Iris pigment epithelial cell (primary cell): Measurements from ENCODE around the gene GTSF1L.

Experiments
- DNase-seq: peaks from one replicate; pipeline ENCODE4 v3.0.0-alpha.2; 2011; ENCODE audit warnings: low read depth

Gene GTSF1L

DNA sequence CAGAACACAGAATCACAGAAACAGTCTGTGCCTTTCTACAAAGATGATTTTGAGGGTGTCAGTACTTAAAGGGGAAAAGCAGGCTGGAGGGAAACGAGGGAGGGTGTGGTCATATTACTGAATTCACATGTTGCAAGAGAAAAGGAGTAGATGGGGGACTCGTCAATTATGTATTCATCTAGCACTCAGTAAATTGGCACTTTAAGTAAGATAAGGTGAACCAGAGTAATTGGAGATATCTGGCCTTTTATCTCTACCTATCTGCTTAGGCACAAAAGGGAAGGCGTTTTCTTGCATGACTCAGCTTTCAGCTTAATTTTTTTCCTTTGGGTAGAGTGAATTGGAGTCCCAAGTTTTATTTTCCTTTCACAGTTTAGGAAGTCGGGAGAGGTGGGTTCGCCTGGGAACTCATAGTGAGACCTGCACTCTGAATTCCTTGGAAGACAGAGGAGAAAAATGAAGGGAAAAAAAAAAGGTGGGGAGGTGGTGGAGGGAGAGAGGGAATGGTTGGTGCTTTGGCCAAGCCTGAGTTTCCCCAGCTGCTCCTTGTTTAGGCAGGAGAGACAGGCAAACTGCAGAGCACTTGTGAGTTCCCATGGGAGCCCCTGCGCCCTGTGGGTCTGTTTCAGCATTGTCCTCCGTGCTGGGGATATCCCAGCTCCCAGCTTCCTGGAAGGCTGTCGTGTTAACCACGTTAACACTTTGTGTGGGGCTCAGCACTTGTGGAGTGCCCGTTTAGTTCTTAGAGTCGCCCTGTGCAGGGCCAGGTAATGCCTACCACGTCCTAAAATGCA is 19.7 kb upstream of the GTSF1L start:
- no peak for DNase-seq

DNA sequence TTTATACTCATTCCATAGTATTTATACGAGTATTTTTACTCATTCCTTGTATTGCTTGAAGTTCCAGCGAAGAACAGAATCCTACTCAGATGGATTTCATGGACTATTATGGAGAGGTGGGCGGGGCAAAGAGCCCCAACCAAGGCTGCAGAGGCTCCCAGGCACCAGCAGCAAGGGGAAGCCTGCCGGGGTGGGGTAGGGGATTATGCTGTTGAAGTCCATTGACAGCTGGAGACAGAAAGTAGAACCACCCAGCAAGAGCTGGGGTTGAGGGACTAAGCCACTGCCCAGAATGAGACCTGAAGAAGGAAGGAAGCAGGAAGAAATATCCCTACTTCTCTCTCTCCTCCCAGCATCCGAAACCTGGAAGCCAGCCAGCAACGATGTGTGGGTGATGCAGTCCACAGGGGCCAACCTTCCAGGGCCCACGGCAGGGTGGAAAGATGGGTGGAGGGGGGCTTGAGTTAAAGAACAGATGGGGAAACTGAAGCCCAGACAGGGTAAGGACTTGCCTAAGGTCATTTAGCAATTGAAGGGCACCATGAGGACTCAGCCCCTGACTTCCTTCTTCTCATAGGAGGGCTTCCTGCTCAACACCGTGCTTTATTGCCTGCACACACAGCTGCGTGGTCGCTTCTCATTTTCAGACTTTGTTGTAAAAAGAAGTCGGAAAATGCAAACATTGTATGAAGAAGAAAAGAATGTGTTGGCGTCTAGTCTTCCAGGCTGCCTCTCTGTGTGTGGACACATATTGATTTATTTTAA is 18.3 kb upstream of the GTSF1L start:
- DNase-seq = no peak

DNA sequence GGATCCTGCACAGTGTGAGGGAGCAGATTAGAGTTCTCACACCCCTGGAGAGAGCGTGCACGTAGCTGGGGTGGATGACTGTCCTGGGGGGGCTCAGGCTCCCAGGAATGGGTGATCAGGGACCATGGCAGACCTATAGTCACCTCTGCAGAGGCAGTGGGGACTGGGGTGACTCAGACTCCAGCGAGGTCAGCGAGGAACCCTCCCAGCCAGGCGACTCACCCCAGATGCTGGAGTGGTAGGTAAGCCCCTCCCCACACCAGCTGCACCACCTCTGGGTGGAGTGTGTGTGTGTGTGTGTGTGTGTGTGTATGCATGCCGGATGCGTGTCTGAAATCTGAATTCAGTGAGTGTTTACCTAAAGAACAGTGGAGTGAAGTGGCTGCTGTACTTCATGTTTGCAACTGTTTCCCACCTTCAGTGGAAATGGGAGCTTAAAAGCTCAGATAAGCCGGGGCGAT is 17.4 kb upstream of the GTSF1L start:
- DNase-seq = no peak

DNA sequence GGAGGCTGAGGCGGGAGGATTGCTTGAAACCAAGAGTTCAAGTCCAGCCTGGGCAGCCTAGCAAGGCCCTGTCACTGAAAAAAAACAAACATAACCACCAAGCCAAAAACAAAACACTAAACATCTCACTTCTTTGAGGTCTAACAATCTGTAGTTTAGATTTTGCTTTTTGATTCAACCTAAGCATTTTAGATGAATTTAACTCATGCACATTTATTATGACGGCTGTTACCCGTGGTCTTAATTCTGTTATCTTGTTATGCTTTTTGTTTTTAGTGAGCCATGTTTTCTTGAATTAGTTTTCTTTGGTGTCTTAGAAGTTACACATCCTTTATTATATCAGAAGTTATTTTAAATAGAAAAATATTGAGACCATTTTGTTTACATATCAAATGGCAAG is 13.8 kb upstream of the GTSF1L start:
- no peak for DNase-seq

DNA sequence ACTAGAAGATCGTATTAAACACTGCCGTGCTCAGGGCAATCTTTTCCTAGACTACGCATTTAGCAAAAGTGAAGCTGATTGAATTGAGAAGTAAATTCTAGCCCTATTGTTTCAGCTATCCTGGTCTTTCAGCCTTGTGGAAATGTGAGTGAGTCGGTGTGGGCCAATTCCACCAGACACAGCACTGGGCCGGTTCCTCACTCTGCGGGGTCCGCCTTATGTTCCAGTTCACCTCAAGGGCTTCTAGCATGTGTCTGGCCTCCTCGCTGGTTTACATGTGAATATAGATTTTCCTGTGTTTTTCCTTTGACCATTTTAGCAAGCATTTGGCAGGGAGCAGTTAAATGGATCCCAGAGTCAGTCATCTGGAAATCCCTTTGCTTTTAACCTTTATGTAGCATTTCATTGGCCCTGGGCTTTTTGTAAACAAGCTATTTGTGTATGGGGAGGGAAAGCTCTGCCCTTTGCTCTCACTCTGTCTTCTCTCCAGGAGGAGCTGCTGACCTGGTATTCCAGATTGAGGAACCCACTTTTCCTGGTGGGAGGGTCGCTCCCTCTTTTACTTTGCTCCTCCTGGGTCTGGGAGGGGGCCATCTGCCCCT is 12.4 kb upstream of the GTSF1L start:
- DNase-seq = no peak

DNA sequence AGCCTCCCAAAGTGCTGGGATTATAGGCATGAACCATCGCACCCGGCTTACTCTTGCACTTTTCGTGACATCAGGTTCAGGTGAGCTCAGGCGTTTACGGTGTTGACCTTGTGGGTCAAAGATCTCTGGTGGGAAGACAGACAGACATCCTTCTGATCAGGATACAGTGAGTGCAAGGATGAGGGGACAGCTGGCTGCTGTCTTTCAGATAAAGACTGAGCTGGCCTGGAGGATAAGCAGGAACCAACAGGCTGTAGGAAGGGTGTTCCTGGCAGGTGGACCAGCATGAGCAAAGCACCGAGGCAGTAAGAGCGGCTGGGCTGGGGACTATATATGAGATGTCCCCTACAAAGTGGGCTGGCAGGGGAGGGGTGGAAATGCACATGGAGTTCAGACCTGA is 11.1 kb upstream of the GTSF1L start:
- no peak for DNase-seq

DNA sequence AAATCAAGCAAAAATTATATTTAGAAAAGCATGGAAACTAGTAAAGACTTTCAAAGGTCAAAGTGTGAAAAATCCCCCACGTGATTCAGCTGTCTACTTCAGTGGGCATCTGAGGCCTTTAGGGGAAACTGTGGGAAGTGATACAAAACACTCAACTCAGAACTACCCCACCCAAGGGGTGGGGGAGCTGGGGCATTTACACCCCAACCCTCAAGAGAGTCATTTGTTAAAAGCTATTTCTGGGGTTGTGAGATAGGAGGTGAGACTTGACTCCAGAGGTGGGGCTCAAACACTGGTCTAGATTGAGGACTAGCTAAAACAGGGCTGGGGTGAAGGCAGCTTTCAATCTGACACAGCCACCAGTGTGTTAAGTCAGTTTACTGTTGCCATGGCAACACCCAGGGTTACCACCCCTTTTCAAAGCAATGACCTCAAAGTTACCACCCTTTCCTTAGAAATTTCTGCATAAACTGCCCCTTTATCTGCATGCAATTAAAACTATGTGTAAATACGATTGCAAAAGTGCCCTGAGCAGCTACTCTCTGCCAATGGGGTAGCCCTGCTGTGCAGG is 9.9 kb upstream of the GTSF1L start:
- no peak for DNase-seq

DNA sequence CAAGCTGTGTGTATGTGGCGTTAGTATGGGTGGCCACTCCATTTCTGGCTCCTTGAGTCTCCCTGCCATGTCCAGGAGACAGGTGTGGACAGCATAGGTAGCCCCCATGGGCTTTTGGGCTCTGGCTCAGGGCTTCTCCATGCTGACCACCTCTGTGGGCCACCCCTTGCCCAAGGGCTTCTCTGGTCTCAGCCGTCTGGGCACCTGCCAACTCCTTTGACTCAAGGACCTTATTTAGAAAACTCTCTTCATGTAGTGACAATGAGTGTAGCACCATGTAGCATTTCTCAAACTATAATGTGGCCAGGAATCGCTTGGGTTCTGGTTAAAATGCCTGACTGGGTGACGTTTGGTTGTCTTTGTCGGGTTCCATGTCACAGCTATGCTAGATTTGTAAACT is 5.1 kb upstream of the GTSF1L start:
- no peak for DNase-seq

DNA sequence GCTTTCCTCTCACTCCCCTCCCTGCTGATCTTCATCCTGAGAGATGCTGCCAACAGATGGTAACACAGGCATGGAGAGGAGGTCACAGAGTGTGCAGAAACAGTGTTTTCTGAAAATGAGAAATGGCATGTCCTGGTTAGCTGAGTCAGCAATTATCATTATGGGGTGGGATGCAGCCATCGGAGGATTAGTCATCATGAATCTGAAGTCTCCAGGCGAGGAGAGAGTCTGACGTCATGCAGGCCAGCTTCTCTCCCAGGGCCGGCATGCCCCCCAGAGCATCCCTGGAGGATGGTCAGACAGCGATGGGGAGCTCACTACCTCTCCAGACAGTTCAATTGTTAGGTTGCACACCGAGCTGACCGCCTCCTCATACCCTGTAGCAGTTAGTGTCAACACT is 4.7 kb upstream of the GTSF1L start:
- peak; percentile 71 for DNase-seq

DNA sequence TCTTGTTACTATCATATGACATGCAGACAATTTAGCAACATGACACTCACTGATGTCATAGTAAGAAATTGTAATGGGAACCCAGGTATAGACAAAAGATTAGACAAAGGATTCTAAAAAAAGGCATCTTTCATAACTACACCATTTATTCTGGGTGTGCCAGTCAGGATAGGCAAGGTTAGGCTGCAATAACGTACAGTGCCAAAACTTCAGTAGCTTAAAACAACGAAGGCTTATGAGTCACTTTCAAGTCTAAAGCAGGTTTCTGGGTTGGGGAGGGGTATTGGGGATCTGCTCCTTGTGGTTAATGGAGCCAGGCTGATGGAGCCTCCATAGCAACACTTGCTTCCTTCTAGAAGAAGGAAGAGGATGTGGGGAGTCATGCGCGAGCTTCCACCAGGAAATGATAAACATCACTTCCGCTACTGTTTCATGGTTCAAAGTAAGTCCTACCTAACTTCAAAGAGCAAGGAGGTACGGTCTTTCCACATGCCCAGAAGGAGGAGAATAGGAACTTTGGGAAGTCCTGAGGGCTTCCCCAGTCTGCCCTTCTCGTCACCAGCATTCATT is 2.0 kb upstream of the GTSF1L start:
- no peak for DNase-seq

DNA sequence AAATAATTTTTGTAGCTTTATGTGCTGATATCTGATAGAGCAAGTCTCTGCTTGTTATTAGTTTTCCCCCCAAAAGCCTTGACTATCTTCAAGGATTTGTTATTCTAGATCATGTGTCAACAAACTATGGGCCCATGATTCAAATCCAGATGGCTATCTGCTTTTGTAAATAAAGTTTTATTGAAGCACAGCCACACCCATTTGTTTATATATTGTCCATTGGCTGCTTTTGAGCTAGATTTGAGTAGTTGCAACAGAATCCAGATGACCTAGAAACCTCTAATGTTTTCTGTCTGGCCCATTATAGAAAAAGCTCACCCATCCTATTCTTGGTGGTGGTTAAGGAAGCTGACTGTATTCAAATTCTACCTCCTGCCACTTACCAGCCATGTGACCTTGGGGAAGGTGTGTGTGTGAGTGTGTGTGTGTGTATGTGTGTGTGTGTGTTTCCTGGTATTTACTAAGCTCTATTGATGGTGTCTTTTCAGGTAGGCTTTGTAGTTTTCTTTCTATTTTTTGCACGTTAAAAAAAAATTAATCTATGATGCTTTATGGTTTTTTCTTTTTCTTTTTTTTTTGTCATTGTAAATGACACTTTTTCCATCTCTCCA is 1.3 kb upstream of the GTSF1L start:
- no peak for DNase-seq

DNA sequence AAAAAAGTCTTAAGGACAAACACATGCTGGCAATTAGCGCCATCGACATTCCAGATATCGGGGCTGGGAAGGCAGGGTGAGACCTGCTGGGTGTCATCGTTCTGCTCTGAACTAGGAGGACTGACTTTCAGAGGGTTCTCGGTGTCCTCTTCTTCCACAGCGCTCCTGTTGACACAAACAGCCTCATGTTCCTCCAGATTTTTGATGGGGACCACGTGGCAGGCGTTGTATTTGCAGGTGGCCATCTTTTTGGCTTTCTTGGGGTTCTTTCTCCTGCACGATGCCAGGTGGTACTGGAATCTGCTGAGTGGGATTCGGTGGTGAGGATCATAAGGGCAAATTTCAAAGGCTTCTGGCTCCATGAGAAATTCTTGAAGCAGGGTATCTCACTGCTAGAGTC is 469 bp downstream of the GTSF1L start:
- no peak for DNase-seq

DNA sequence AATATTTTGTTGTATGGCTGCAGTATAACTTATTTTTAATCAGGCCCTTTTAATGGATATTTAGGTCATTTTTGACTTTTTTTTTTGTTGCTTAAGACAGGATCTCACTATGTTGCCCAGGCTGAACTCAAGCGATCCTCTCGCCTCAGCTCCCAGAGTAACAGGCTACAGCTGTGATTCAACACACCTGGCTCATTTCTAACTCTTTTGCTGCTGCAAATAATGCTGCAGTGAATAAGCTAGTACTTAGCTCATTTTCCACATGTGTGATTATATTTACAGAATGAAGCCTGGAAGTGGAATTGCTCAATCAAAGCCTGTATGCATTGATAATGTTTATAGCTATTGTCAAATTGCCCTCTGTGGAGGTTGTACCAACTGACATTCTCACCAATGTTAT is 1.1 kb downstream of the GTSF1L start:
- DNase-seq = no peak

DNA sequence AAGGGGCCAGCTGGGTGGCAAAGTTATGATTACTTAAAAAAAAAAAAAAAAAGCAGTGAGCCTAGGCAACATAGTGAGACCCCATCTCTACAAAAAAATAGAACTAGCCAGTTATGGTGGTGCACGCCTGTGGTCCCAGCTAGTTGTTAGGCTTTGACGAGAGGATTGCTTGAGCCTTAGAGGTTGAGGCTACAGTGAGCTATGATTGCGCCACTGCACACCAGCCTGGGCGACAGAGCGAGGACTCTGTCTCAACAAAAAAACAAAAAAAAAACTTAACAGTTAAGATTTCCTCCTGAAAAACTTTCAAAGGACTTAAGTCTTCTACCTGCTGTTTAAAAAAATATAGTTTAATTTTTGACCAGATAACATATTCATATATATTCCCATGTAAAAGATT is 2.4 kb downstream of the GTSF1L start:
- DNase-seq = no peak

DNA sequence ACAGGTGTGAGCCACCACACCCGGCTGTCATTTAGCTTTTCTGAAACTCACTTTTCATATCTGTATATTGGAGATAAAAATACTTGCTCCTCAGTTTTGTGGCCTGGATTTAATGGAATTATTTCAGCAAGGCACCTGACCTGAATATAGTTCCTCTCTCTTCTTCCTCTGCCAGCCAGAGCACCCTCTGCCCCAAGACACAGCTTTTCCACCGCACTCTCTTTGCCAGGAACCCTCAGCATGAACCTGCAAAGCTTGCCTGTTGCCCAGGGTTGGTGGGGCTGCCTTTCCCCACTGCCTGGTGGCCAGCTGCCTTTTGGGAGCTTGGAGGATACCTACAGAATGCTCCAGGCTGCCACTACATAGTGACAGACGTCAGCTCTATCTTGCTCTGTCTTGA is 3.1 kb downstream of the GTSF1L start:
- DNase-seq = no peak

DNA sequence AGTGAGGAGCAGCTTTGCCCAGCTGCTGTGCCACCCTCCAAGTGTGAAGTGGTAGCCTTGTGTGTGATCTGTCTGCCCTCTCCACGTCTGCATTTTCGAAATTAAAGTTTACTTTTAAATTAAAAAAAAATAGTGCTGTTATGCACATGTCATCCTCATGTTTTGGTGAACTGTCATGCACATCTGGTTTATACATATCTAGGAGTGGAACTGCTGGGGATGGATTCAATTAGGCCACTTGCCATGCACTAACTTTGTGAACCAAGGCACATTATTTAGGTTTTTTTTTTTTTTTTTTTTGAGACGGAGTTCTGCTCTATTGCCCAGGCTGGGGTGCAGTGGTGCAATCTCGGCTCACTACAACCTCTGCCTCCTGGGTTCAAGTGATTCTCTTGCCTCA is 3.6 kb downstream of the GTSF1L start:
- no peak for DNase-seq

DNA sequence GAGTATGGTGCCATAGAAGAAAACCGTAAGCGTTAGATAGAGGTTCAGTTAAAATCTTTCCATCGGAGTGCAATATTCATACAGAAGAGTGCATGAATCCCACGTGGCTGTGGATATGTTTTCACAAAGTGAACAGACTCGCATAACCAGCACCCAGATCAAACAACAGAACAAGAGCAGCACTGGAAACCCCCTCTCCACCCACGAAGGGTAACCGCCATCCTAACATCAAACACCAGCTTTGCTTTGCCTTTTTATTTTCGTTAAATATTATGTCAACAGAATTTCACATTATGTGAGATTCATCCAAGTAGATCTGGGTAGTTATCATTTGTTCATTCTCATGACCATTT is 4.7 kb downstream of the GTSF1L start:
- DNase-seq = no peak

DNA sequence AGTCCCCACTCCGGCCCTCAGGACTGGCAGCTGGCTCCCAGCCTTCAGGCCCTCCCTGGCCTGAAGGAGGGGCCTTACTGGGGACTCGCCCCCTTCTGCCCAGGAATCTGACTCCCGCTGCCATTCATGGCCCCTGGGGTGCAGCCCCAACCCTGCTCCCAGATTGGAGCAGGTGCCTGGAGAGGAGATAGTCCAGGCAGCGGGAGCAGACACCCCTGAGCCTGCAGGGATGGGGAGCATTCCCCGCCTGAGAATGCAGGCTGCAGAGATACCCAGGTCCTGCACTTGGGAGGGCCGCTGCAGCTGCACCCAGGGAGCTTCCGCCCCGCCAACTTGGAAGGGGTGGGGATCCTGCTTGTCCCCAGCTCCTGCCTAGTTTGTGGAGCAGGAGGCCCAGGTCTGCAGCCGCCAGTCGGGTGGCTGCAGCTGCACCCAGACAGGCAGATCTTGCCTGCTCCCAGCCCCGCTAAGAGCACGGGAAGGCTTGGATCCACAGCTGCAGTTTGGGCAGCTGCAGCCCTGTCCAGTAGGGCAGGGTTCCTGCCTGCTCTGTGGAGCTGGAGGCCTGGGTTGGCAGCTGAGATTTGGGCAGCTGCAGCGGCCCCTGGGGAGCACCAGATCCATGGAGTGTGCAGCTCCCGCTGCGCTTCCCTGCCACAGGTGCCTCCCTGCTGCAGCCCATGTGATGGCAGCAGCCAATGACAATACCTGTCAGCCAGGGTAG is 5.2 kb downstream of the GTSF1L start:
- DNase-seq = no peak

DNA sequence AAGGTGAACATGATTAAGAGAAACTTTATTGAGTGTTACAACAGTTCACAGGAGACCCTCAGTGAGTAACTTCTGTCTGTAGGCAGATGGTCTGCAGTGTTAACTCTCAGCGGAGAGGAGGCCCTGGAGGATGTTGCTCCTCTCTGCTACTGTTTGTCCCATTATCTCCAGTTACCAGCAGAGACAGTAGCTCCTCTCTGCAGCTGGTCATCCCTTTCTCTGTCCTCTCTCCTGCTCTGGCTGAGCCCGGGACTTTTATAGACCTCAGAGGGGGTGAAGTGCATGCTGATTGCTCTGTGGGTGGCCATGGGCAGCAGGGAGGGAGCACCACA is 5.7 kb downstream of the GTSF1L start:
- no peak for DNase-seq

DNA sequence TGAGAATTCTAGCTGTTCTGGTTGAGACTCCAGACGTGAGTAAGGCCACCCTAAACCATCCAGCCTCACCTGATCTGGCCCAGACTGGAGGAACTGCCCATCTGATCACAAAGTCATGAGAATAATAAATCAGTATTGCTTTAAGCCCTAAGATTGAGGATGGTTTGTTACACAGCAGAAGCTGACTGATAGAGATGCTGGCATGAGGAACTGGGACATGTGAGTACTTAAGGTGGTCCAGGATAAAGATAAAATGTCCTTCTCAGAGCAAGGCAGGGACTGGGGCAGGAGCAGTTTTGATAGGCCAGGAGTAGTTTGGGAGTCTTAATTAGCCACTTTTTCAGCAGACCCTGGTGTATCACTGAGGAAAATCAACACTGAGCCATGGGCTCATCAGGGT is 6.8 kb downstream of the GTSF1L start:
- no peak for DNase-seq

DNA sequence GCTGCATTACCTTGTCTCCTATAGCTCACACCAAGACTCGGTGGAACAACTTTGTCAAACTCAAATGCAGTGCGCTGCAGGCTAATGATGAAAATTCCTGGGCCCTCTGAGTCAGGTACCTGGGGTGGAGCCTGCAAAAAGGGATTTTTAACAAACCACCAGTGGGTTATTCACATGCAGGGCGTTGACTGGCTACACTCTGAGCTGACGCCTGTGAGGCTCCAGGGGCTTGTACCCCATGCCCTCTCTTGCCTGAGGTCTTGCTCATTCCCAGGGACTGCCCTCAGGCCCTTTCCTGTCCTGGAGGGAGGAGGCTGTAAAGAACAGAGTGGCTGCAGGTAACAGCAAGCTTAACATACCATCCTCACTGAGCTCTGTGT is 9.2 kb downstream of the GTSF1L start:
- DNase-seq = no peak
